Fibroblast of skin of left biceps (primary cell): ENCODE results near the gene MDC1.
"Not testable (repeated sequence)": the region's sequence is repeated elsewhere in the genome, so short reads cannot be mapped to it uniquely, and the experiment has no call there.

Experiments used
- DNase-seq, 2 experiments: peaks; one replicate each; pipeline ENCODE4 v3.0.0-alpha.2; 2013; ENCODE audit warnings: low read depth in 2 of 2

MDC1 gene

GRCh38 chr6:30725713-30726505 is 8.8 kb upstream of the MDC1 start:
- no peak for DNase-seq

DNA sequence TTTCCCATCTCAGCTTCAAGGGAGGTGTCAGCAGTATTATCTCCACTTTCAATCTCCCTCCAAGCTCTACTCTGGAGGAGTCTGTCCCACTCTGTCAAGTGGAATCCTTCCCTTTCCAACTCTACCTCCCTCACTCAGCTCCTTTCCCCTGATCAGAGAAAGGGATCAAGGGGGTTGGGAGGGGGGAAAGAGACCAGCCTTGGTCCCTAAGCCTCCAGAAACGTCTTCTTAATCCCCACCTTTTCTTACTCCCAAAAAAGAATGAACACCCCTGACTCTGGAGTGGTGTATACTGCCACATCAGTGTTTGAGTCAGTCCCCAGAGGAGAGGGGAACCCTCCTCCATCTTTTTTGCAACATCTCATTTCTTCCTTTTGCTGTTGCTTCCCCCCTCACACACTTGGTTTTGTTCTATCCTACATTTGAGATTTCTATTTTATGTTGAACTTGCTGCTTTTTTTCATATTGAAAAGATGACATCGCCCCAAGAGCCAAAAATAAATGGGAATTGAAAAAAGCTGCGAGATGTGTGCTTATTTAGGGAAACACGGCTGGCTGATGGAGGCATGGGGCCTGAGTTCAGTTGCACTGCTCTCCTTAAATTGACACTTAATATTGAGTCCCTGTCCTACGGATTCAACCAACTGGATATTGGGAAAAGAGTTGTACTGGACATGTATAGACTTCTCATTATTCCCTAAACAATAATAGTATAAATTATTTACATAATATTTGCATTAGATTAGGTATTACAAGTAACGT is 8.0 kb upstream of the MDC1 start:
- no peak for DNase-seq

GRCh38 chr6:30723843-30724741 is 7.0 kb upstream of the MDC1 start:
- not testable (repeated sequence) for DNase-seq

- DNase-seq = not testable (repeated sequence)
These were observed 6.2 kb upstream of the MDC1 start for GRCh38 chr6:30723159-30723842.

GRCh38 chr6:30722280-30723112 is 5.4 kb upstream of the MDC1 start:
- DNase-seq = no peak

DNA sequence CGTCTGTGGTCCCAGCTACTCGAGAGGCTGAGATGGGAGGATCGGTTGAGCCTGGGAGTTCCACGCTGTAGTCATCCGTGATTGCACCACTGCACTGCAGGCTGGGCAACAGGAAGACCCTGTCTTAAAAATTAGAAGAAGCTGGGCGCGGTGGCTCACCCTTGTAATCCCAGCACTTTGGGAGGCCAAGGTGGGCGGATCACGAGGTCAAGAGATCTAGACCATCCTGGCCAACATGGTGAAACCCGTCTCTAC is 4.9 kb upstream of the MDC1 start:
- DNase-seq = not testable (repeated sequence)

- DNase-seq = peak; percentile 80 to 83
These were observed 4.3 kb upstream of the MDC1 start for GRCh38 chr6:30721198-30722024.

DNA sequence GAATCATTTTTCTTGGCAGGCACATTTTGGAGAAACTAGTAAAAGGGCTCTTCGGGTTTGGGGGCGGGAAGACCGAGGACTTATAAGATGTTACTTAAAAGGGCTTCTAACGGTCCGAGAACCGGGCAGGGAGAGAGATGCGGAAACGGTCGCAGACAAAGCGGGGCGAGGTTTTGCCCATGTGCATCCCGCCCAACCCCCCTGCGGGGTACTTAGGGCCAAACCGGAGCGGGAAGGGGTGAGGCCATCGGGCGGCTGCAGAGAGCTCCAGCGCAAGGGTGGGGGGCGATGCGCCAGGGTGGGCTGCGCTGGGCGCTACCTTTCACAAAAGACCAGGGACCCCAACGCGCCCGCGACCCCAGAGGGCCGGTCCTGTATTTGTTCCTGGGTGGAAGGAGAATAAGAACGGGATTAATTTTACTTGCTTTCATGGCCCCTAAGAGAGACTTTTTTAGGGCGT is 3.7 kb upstream of the MDC1 start:
- DNase-seq = no peak

- peak; percentile 95 for DNase-seq
These were observed 3.0 kb upstream of the MDC1 start, which contains the start of gene TUBB for GRCh38 chr6:30719791-30720737. TSS of gene TUBB (plus strand) at chr6:30720352. CDS start at chr6:30720507, 155 bp downstream.

- no peak for DNase-seq
These were observed 2.3 kb upstream of the MDC1 start for GRCh38 chr6:30719356-30719755.

- not testable (repeated sequence) for DNase-seq
These were observed 1.0 kb upstream of the MDC1 start for GRCh38 chr6:30717845-30718720.

DNA sequence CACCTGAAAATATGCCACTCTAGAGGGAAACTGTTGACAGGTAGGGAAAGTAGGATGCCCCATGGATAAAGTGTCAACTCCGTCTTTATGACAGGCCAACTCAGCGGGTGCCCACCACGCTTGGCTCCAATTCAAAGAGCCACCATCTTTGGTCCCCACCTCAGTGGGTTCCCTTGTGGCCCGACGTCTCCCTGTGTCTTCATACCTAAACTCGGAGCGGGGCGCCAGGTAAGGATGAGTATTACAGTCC is 277 bp downstream of the MDC1 start:
- no peak for DNase-seq

DNA sequence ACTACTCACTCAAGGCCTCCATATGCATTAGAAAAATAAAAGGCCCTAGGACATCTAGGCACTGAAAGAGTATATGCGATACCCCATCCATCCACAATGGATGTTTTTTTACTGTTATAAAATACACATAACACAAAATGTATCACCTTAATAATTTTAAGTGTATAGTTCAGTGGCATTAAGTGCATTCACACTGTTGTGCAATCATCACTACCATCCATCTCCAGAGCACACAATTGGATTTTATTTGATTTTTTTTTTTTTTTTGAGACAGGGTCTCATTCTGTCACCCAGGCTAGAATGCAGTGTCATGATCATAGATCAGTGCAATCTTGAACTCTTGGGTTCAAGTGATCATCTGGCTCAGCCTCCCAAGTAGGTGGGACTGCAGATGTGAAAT is 2.8 kb downstream of the MDC1 start:
- no peak for DNase-seq

- DNase-seq = no peak
These were observed 4.6 kb downstream of the MDC1 start for GRCh38 chr6:30712441-30712945.

DNA sequence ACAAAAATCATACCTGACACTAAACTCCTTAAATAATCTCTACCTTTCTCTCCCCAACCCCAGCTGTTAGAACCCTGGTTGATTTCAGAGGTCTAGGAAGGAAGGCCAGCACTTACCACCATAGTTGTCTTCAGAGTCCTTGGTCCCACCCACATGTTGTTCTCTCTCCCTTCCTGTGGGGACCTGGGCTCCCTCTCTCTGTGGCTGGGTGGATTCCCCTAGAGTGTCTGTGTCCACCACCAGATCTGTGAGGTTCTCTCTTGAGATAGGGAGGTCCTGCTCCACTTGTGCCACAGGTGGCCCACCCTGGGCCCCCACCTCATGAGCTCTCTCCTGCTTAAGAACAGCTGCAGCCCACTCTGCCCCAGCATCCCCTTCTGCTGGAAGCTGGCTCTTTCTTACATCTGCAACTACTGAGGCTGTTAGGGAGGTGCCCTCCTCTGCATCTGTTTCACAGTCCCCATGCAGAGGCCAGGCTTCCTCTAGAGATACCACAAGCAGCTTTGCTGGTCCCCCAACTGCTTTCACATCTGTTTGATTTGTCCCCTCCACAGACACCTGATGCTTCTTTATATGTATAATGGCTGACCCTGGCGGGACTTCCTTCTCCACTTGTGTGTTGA is 5.2 kb downstream of the MDC1 start:
- DNase-seq = no peak

- DNase-seq = no peak
These were observed 7.8 kb downstream of the MDC1 start for GRCh38 chr6:30709101-30709868.
